SU-DHL-6 (cell line): Measurements from ENCODE around the gene PANX2.

ENCODE experiments used
- CTCF ChIP-seq: fragments of 200-600 bp; sonication (generic); IDR thresholded peaks from one replicate; pipeline ENCODE4 v1.5.1; 2017; ENCODE audit warnings: antibody characterized with exemption, mild to moderate bottlenecking, low read length, moderate library complexity; ENCODE audit not compliant: insufficient read depth, poor library complexity, severe bottlenecking
- EZH2phosphoT487 ChIP-seq: fragments of 200-600 bp; sonication (generic), shearing (Covaris generic); conservative IDR thresholded peaks from 2 replicates; pipeline ENCODE4 v1.6.1; 2018; ENCODE audit warnings: mild to moderate bottlenecking, antibody characterized with exemption, low read length, moderate library complexity, mixed read lengths

- TF ChIP-seq CTCF, result no peak
- no peak for TF ChIP-seq EZH2phosphoT487
Measured at GRCh38 chr22:50169181-50169759, 1.3 kb upstream of the PANX2 start.
